Measurements from ENCODE around the gene IPO8. TPM values are rescaled to one million over a fixed set of nuclear protein-coding genes. Genes with fewer than 3 reads are reported as not detected.

Gene IPO8
- total and polyA plus RNA-seq, 8 donors = 8.9 to 184 (median 32.6) TPM

DNA sequence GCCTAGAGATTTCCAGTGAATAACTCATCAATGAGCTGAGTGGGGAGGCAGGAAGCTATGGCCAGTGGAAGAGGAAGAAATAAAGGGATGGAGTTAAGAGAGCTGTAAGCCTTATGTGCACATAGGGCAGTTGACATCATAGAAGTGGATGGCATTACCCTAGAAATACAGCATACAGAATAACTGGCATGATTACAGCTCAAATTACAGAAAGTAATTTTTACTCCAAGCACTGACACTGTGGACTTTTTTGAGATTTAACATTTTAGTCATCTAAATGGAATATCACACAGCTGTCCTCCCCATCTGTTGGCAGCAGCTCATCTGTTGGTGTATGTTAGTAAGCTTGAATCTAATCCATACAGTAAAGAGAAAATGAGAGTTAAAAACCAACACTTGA lies 5.4 kb upstream of the IPO8 start:
- Histone ChIP-seq H3K9me3 (no peaks in the 10 kb centered on the region), H3K36me3 (no peaks in the 10 kb centered on the region), H3K27me3 (no peaks in the 10 kb centered on the region), H3K4me3 (no peak overlapping the region), H3K4me1 (peaks cover 0 to 7% (median 5%) of the 10 kb centered on the region in 4 donors), H3K27ac (no peak overlapping the region)
- DNase-seq = no peak
- TF ChIP-seq EP300 (IDR thresholded peaks at IDR 0.05) = no peak
- TF ChIP-seq POLR2A (IDR thresholded peaks at IDR 0.05) = no peak
- TF ChIP-seq, protein P1, sequence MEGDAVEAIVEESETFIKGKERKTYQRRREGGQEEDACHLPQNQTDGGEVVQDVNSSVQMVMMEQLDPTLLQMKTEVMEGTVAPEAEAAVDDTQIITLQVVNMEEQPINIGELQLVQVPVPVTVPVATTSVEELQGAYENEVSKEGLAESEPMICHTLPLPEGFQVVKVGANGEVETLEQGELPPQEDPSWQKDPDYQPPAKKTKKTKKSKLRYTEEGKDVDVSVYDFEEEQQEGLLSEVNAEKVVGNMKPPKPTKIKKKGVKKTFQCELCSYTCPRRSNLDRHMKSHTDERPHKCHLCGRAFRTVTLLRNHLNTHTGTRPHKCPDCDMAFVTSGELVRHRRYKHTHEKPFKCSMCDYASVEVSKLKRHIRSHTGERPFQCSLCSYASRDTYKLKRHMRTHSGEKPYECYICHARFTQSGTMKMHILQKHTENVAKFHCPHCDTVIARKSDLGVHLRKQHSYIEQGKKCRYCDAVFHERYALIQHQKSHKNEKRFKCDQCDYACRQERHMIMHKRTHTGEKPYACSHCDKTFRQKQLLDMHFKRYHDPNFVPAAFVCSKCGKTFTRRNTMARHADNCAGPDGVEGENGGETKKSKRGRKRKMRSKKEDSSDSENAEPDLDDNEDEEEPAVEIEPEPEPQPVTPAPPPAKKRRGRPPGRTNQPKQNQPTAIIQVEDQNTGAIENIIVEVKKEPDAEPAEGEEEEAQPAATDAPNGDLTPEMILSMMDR (IDR thresholded peaks at IDR 0.05) = no peak
- no peak for TF ChIP-seq POLR2AphosphoS5 (IDR thresholded peaks at IDR 0.05)
- intact Hi-C loops (cut with DNase I; ENCODE audit: low total_unique reads) = no loop called here

DNA sequence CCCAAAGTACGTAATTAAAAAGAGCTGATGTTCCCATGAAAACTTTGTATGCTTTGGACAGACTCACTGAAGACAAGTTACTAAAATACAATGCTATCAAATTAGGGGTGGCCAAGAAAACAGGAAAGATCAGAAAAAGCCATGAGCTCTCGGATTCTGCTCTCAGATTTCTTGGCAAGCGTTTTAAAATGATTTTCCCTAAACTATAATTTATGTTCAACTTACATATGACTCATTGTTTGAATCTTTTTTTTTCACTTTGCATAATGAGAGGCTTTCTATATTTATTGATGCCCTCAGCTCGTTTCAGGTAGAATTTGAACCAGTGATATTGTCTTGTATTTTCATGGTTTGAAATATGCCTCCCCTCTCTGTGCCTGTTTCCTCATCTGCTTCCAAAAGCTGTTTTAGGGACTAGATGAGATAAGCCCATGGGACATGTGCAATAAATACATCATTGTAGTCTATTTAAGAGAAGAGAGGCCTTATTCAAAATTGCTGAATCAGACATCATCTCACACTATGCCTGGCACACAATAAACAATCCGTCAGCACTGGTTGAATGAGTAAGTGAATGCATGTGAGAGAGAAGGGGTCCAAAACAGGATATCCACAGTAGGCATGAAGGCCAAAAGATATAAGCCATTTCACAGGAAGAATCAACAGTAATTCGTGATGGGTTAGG lies 4.7 kb upstream of the IPO8 start:
- Histone ChIP-seq H3K27me3 (no peaks in the 10 kb centered on the region), H3K27ac (no peak overlapping the region), H3K9me3 (no peaks in the 10 kb centered on the region), H3K4me1 (peaks cover 0 to 7% (median 5%) of the 10 kb centered on the region in 4 donors), H3K4me3 (no peak overlapping the region), H3K36me3 (no peaks in the 10 kb centered on the region)
- TF ChIP-seq POLR2AphosphoS5 (IDR thresholded peaks at IDR 0.05) = no peak
- TF ChIP-seq, protein P1 (IDR thresholded peaks at IDR 0.05) = no peak
- TF ChIP-seq EP300 (IDR thresholded peaks at IDR 0.05) = no peak
- TF ChIP-seq POLR2A (IDR thresholded peaks at IDR 0.05) = no peak
- 75 to 79% (median 78%) methylated on average over 6 of the region's 6 CpGs for WGBS, 5 donors
- DNase-seq = no peak
- intact Hi-C loops (cut with DNase I; ENCODE audit: low total_unique reads) = no loop called here

DNA sequence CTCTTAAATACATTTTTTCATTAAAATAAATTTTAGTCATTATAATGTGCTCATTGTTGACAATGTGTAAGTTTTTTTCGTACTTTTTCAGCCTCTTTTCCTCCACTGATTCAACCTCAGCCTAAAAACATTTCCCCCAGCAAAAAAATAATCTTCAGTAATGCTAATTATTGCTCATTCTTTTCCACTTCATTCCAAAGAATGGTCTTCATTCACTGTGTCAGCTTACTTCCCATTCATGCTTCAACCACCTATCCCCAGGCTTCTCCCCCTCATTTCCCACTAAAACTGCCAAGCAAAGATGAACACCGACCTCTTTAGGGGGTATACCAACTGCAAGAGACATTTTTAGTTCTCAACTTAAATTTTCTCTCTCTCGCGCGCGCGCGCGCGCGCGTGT lies 2.7 kb upstream of the IPO8 start:
- H3K9me3 ChIP-seq = no peaks in the 10 kb centered on the region
- no peaks in the 10 kb centered on the region for H3K36me3 ChIP-seq
- no peak for DNase-seq
- no peaks in the 10 kb centered on the region for H3K27me3 ChIP-seq
- no peak overlapping the region for H3K4me3 ChIP-seq
- peaks cover 9 to 24% (median 20%) of the 10 kb centered on the region in 4 donors for H3K4me1 ChIP-seq
- no peak overlapping the region for H3K27ac ChIP-seq
- intact Hi-C loops (cut with DNase I; ENCODE audit: low total_unique reads) = no loop called here
- 85 to 94% (median 93%) methylated on average over 12 of the region's 12 CpGs for WGBS, 5 donors
- no peak for TF ChIP-seq POLR2AphosphoS5 (IDR thresholded peaks at IDR 0.05)
- TF ChIP-seq, protein P1 (IDR thresholded peaks at IDR 0.05) = no peak
- no peak for TF ChIP-seq EP300 (IDR thresholded peaks at IDR 0.05)
- no peak for TF ChIP-seq POLR2A (IDR thresholded peaks at IDR 0.05)

DNA sequence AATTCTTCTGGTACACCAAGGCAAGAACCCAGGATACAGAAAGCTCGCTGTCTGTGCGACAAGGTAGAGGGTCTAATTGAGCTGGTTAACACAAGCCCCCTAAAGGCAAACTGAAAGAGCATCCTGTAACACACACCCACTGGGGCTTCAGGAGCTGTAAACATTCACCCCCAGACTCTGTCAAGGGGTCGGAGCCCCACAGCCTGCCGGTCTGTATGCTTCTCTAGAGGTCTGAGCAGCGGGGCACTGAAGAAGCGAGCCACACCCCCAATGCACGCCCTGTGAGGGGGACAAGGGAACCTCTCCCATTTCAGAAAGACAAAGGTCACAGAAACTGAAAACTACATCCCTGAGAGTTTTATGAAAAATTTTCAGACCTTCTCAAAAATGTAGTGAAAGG lies 1.3 kb upstream of the IPO8 start:
- no peak overlapping the region for H3K4me3 ChIP-seq
- no peak for DNase-seq
- intact Hi-C loops (cut with DNase I; ENCODE audit: low total_unique reads) = no loop called here
- no peaks in the 10 kb centered on the region for H3K27me3 ChIP-seq
- TF ChIP-seq POLR2AphosphoS5 (IDR thresholded peaks at IDR 0.05) (no peak), POLR2A (IDR thresholded peaks at IDR 0.05) (no peak), EP300 (IDR thresholded peaks at IDR 0.05) (no peak)
- TF ChIP-seq, protein P1 (IDR thresholded peaks at IDR 0.05) = no peak
- no peak overlapping the region for H3K27ac ChIP-seq
- H3K9me3 ChIP-seq = no peaks in the 10 kb centered on the region
- no peaks in the 10 kb centered on the region for H3K36me3 ChIP-seq
- H3K4me1 ChIP-seq = peaks cover 18 to 38% (median 32%) of the 10 kb centered on the region in 4 donors
- WGBS, 5 donors = 92 to 95% (median 93%) methylated on average over 7 of the region's 7 CpGs

All from stomach (tissue), 9 donors.